ENCODE data around the gene ETDB.
A peak's percentile ranks its signal among the peaks of the same experiment; 100 is the strongest.
"Not testable (repeated sequence)": the region's sequence is repeated elsewhere in the genome, so short reads cannot be mapped to it uniquely, and the experiment has no call there.

ETDB gene

DNA sequence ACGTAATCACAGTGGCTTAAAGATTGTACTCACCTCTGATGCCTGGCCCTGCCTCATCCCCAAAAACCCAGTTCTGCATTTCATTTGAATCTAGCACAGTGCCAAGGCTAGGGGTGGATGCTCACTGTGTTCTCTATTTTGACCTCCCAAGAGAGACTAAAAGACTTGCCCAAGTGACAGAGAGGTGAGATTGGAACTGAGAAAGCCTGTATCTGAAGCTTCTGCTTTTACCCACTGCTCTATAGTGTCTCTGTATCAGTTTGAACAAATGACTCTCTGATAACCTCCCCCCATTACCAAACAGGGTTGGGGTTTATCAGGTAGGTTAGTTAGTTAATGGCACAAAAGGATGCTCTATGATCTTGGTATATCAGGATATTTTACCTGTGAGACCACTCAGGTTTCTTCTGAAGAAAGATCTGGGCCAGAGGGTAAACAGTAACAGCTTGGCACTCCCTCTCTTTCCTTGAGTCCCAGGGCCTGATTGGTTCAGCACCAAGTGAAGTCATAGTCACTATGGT, at the start of gene ETDB:
ETDB (minus strand) TSS at position 471 of the 521 bp plus-strand sequence. CDS start 1,265 bp downstream, outside the sequence.
- H3K36me3 ChIP-seq (ENCODE audit: control insufficient read depth, insufficient read depth, low read length); DNase-seq (ENCODE audit: extremely low read depth, insufficient read length); H3K4me3 ChIP-seq (replicated peaks; ENCODE audit: low read depth, low read length); H3K27me3 ChIP-seq (replicated peaks; ENCODE audit: control insufficient read depth, insufficient read depth, low read length): not testable (repeated sequence)

- not testable (repeated sequence) for DNase-seq (ENCODE audit: extremely low read depth, insufficient read length); H3K36me3 ChIP-seq (ENCODE audit: control insufficient read depth, insufficient read depth, low read length); H3K4me3 ChIP-seq (replicated peaks; ENCODE audit: low read depth, low read length); H3K27me3 ChIP-seq (replicated peaks; ENCODE audit: control insufficient read depth, insufficient read depth, low read length)
Observed at GRCh38 chrX:135169534-135169933, 49.2 kb upstream of the ETDB start.

DNA sequence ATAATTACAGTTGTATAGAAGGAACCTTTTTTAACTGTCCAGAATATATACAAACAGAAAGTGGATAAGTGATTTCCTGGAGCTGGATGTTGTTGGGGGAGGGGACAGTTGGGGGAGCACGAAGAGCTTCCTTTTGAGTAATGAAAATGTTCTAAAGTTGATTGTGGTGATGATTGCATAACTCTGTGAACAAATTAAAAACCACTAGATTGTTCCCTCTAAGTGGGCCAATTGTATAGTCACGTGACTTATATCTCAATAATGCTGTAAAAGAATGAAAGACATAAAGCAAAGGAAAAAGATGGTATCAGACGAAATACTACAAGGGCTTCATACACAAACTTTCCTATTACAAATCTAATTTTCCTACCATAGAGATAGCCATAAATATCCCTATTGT, 48.2 kb upstream of the ETDB start:
- H3K27me3 ChIP-seq (replicated peaks; ENCODE audit: control insufficient read depth, insufficient read depth, low read length): no peaks in the 10 kb centered on the region

DNA sequence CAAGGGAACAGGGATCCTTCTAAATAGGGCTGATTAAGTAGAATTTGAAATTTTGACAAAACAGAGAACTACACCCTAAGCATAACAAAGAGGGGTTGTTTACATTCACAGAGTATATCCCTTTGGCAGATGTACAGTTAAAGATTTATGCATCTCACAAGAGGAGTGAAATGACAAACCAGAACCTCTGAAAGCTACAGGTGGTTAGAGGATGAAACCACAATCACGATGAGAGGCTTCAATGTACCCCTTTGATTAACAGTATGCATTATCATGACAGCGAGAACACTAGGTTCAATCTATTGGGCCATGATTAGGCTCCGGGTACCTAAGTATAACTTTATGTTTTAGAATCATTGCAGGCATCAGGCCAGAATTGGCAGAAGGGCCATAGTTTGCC, 34.4 kb upstream of the ETDB start:
- not testable (repeated sequence) for H3K4me3 ChIP-seq (replicated peaks; ENCODE audit: low read depth, low read length); H3K36me3 ChIP-seq (ENCODE audit: control insufficient read depth, insufficient read depth, low read length); DNase-seq (ENCODE audit: extremely low read depth, insufficient read length); H3K27me3 ChIP-seq (replicated peaks; ENCODE audit: control insufficient read depth, insufficient read depth, low read length)

More for the DNA sequence above, 48.2 kb upstream of the ETDB start:
- Histone ChIP-seq H3K4me3 (replicated peaks; ENCODE audit: low read depth, low read length) (no peak overlapping the region), H3K36me3 (ENCODE audit: control insufficient read depth, insufficient read depth, low read length) (no peaks in the 10 kb centered on the region)
- DNase-seq (ENCODE audit: extremely low read depth, insufficient read length): no peak
- TF ChIP-seq CTCF (IDR thresholded peaks at IDR 0.05; ENCODE audit: insufficient read depth, low read length, poor library complexity, severe bottlenecking): no peak

- not testable (repeated sequence) for H3K4me3 ChIP-seq (replicated peaks; ENCODE audit: low read depth, low read length); H3K27me3 ChIP-seq (replicated peaks; ENCODE audit: control insufficient read depth, insufficient read depth, low read length); H3K36me3 ChIP-seq (ENCODE audit: control insufficient read depth, insufficient read depth, low read length); DNase-seq (ENCODE audit: extremely low read depth, insufficient read length)
Observed at GRCh38 chrX:135126145-135126544, 5.8 kb upstream of the ETDB start.

DNA sequence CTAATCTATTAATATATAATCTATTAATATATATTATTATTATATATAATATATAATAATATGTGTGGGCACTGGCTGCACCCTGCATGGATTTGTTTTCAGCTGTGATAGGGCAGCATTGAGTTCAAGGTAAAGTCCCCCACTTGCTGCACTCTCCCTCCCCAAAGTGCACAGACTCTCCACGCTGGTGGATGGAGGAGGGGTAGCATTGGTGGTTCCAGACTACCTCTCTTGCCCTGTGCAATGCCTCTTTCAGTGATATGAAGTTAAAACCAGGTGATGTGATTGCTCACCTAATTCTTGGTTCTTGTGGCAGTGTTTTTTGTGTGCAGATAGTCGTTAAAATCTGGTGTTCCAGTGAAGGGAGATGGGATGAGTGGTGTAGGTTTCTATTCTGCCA, 4.3 kb downstream of the ETDB start:
- not testable (repeated sequence) for H3K27me3 ChIP-seq (replicated peaks; ENCODE audit: control insufficient read depth, insufficient read depth, low read length); DNase-seq (ENCODE audit: extremely low read depth, insufficient read length); H3K36me3 ChIP-seq (ENCODE audit: control insufficient read depth, insufficient read depth, low read length); H3K4me3 ChIP-seq (replicated peaks; ENCODE audit: low read depth, low read length)

- peak; percentile 53 for DNase-seq (ENCODE audit: extremely low read depth, insufficient read length)
- TF ChIP-seq CTCF (IDR thresholded peaks at IDR 0.05; ENCODE audit: insufficient read depth, low read length, poor library complexity, severe bottlenecking): no peak
- H3K27me3 ChIP-seq (replicated peaks; ENCODE audit: control insufficient read depth, insufficient read depth, low read length): no peaks in the 10 kb centered on the region
- H3K36me3 ChIP-seq (ENCODE audit: control insufficient read depth, insufficient read depth, low read length): no peaks in the 10 kb centered on the region
- H3K4me3 ChIP-seq (replicated peaks; ENCODE audit: low read depth, low read length): no peak overlapping the region
Observed at GRCh38 chrX:135114392-135114791, 5.9 kb downstream of the ETDB start.

DNA sequence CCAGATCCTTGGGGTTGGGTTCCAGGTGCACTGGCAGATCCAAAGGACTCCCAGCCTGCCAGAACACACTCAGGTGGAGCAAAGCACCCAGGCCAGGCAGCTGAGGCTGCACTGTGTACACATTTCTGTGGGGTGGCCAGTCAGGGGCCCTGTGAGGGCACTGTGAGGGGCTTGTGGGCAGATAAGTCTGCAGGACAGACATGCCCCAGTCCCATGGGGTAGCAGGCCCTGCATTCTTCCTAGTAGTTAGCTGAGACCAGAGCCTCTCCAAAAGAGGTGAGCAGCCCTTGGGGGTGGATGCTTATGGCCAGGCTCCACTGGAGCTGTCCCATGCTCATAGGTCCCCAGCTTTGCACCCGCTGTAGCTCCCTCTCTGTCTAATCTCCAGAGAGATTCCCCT, 7.6 kb downstream of the ETDB start:
- DNase-seq (ENCODE audit: extremely low read depth, insufficient read length): no peak
- no peak overlapping the region for H3K4me3 ChIP-seq (replicated peaks; ENCODE audit: low read depth, low read length)
- no peaks in the 10 kb centered on the region for H3K36me3 ChIP-seq (ENCODE audit: control insufficient read depth, insufficient read depth, low read length)
- H3K27me3 ChIP-seq (replicated peaks; ENCODE audit: control insufficient read depth, insufficient read depth, low read length): no peaks in the 10 kb centered on the region
- no peak for TF ChIP-seq CTCF (IDR thresholded peaks at IDR 0.05; ENCODE audit: insufficient read depth, low read length, poor library complexity, severe bottlenecking)
